NCI-H2107 (cell line): Measurements from ENCODE around the gene ALPK1.
"Not testable (repeated sequence)": the region's sequence is repeated elsewhere in the genome, so short reads cannot be mapped to it uniquely, and the experiment has no call there.

Experiments used
- DNase-seq: peaks from one replicate; lab custom pipeline; 2025; lab: John Stamatoyannopoulos, UW

Gene ALPK1

GRCh38 chr4:112296949-112297880 is at the start of gene ALPK1:
Gene ALPK1 (plus strand): TSS chr4:112297369.
- DNase-seq: no peak

GRCh38 chr4:112251019-112251643 is 46.0 kb upstream of the ALPK1 start:
- no peak for DNase-seq

GRCh38 chr4:112252234-112252633 is 44.9 kb upstream of the ALPK1 start:
- DNase-seq: no peak

- DNase-seq: no peak
Measured at GRCh38 chr4:112253382-112254000, 43.7 kb upstream of the ALPK1 start.

- no peak for DNase-seq
Measured at GRCh38 chr4:112257098-112257497, 40.1 kb upstream of the ALPK1 start.

- no peak for DNase-seq
Measured at GRCh38 chr4:112266823-112267222, 30.3 kb upstream of the ALPK1 start.

GRCh38 chr4:112270051-112270450 is 27.1 kb upstream of the ALPK1 start:
- DNase-seq: no peak

GRCh38 chr4:112270640-112271421 is 26.3 kb upstream of the ALPK1 start:
- no peak for DNase-seq

- no peak for DNase-seq
Measured at GRCh38 chr4:112272292-112272691, 24.9 kb upstream of the ALPK1 start.

- no peak for DNase-seq
Measured at GRCh38 chr4:112274959-112275358, 22.2 kb upstream of the ALPK1 start.

GRCh38 chr4:112276113-112276512 is 21.1 kb upstream of the ALPK1 start:
- DNase-seq: no peak

GRCh38 chr4:112277220-112277619 is 19.9 kb upstream of the ALPK1 start:
- no peak for DNase-seq

- no peak for DNase-seq
Measured at GRCh38 chr4:112277705-112278448, 19.3 kb upstream of the ALPK1 start.

- DNase-seq: no peak
Measured at GRCh38 chr4:112279025-112279881, 17.9 kb upstream of the ALPK1 start.

- no peak for DNase-seq
Measured at GRCh38 chr4:112279882-112280315, 17.3 kb upstream of the ALPK1 start.

GRCh38 chr4:112280386-112281056 is 16.6 kb upstream of the ALPK1 start:
- no peak for DNase-seq

GRCh38 chr4:112281895-112282398 is 15.2 kb upstream of the ALPK1 start:
- not testable (repeated sequence) for DNase-seq

GRCh38 chr4:112282860-112283667 is 14.1 kb upstream of the ALPK1 start:
- no peak for DNase-seq

- DNase-seq: no peak
Measured at GRCh38 chr4:112284166-112284565, 13.0 kb upstream of the ALPK1 start.
